GM23248 (cell line): ENCODE measurements around the gene SLC24A4. TPM values are rescaled to one million over a fixed set of nuclear protein-coding genes. Genes with fewer than 3 reads are reported as not detected.

Source experiments
- DNase-seq: peaks from one replicate; pipeline ENCODE4 v3.0.0-alpha.2; 2015
- H2AFZ ChIP-seq: fragments of 200-600 bp; sonication (generic); 2 replicates; pipeline ENCODE4 v1.6.1; 2016; ENCODE audit warnings: antibody characterized with exemption
- H3F3A ChIP-seq: fragments of 200-600 bp; sonication (generic); 2 replicates; pipeline ENCODE4 v1.6.1; 2016; ENCODE audit warnings: mild to moderate bottlenecking, antibody characterized with exemption, mixed run types; ENCODE audit not compliant: insufficient read depth
- H3K27ac ChIP-seq: fragments of 200-600 bp; sonication (generic); 2 replicates; pipeline ENCODE4 v1.5.1; 2016; ENCODE audit warnings: mild to moderate bottlenecking
- H3K27me3 ChIP-seq: fragments of 200-600 bp; sonication (generic); replicated peaks from 2 replicates; pipeline ENCODE4 v1.6.1; 2016; ENCODE audit warnings: mild to moderate bottlenecking; ENCODE audit not compliant: insufficient read depth
- H3K36me3 ChIP-seq: fragments of 200-600 bp; sonication (generic); 2 replicates; pipeline ENCODE4 v1.6.1; 2016; ENCODE audit warnings: low read depth, mild to moderate bottlenecking
- H3K4me1 ChIP-seq: fragments of 200-600 bp; sonication (generic); 2 replicates; pipeline ENCODE4 v1.6.1; 2016; ENCODE audit warnings: mild to moderate bottlenecking; ENCODE audit not compliant: insufficient read depth
- H3K4me2 ChIP-seq: fragments of 200-600 bp; sonication (generic); one replicate; pipeline ENCODE4 v1.6.1; 2016; ENCODE audit warnings: mild to moderate bottlenecking; ENCODE audit not compliant: unreplicated experiment
- H3K4me3 ChIP-seq: fragments of 200-600 bp; sonication (generic); 2 replicates; pipeline ENCODE4 v1.5.1; 2016; ENCODE audit warnings: mild to moderate bottlenecking
- H3K79me2 ChIP-seq: fragments of 200-600 bp; sonication (generic); 2 replicates; pipeline ENCODE4 v1.6.1; 2016; ENCODE audit warnings: mild to moderate bottlenecking; ENCODE audit not compliant: insufficient read depth
- H3K9ac ChIP-seq: fragments of 200-600 bp; sonication (generic); 2 replicates; pipeline ENCODE4 v1.6.1; 2016; ENCODE audit warnings: mild to moderate bottlenecking
- H3K9me2 ChIP-seq: fragments of 200-600 bp; sonication (generic); 2 replicates; pipeline ENCODE4 v1.6.1; 2016; ENCODE audit warnings: mixed run types, mild to moderate bottlenecking, moderate library complexity; ENCODE audit not compliant: insufficient read depth
- H3K9me3 ChIP-seq: fragments of 200-600 bp; sonication (generic); one replicate; pipeline ENCODE4 v1.6.1; 2017; ENCODE audit warnings: low read depth
- H4K20me1 ChIP-seq: fragments of 200-600 bp; sonication (generic); 2 replicates; pipeline ENCODE4 v1.6.0; 2016; ENCODE audit not compliant: insufficient read depth
- EZH2 ChIP-seq: fragments of 200-600 bp; sonication (generic); IDR thresholded peaks from 2 replicates; pipeline ENCODE4 v1.6.1; 2018; ENCODE audit warnings: antibody characterized with exemption, mild to moderate bottlenecking; ENCODE audit not compliant: insufficient read depth, poor library complexity, severe bottlenecking
- EZH2phosphoT487 ChIP-seq: fragments of 200-600 bp; sonication (generic); IDR thresholded peaks from 2 replicates; pipeline ENCODE4 v1.6.1; 2018; ENCODE audit warnings: antibody characterized with exemption, moderate library complexity, mild to moderate bottlenecking, low read depth; ENCODE audit not compliant: insufficient read depth
- WGBS, 2 experiments: methylation state at CpG; one replicate each; pipeline ENCODE4 v1.1.6; 2015 to 2017; ENCODE audit warnings: low lambda C conversion rate in 2 of 2, low coverage in 1 of 2; ENCODE audit errors: missing lambda C conversion rate in 2 of 2; 5-methylcytosine and 5-hydroxymethylcytosine counted together
- in situ Hi-C: fragments of 300-500 bp; cut with MboI; formaldehyde crosslinking; loops from 2 replicates; pipeline ENCODE4 v1.15.0; 2020
- polyA plus RNA-seq: library from polyadenylated mRNA; unstranded; fragments of >200 nt; fragmentation: Nextera tagmentation; extraction: Ambion mirVana; gene quantifications from 2 replicates; pipeline ENCODE4 v1.2.1, GENCODE V29; 2016
- total RNA-seq: library from RNA; depleted of rRNA; stranded (reverse); fragments of >200 nt; shearing (Covaris generic); gene quantifications from 2 replicates; pipeline ENCODE4 v1.2.3, GENCODE V29; 2014

Gene SLC24A4
- total and polyA plus RNA-seq, 2 experiments from 2014 or later = not detected

DNA sequence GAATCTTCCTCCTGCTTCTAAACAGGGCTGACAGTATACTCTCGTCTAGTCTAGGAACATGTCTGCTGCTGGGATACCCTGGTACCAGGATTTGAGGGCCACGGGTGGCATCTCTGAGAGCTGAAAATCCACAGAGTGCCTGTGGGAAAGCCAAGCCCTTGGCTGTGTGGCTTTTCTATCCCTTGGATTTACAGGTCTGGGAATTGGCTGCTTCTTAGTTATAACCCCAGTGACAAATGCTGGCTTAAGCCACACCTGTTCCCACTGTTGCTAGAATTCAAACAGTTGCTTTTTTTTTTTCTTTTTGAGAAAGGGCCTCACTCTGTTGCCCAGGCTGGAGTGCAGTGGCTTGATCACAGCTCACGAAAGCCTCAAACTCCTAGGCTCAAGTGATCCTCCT lies 176.3 kb downstream of the SLC24A4 start:
- Histone ChIP-seq H3K4me3 (no peak overlapping the region), H3K79me2 (no peaks in the 10 kb centered on the region), H3K9ac (no peak overlapping the region), H3K36me3 (no peaks in the 10 kb centered on the region), H4K20me1 (no peaks in the 10 kb centered on the region), H3K27ac (no peak overlapping the region), H3K9me2 (no peaks in the 10 kb centered on the region), H3K27me3 (no peaks in the 10 kb centered on the region), H3F3A (peaks cover 34% of the 10 kb centered on the region), H3K4me2 (no peak overlapping the region), H2AFZ (no peak overlapping the region), H3K4me1 (peaks cover 36% of the 10 kb centered on the region), H3K9me3 (no peaks in the 10 kb centered on the region)
- TF ChIP-seq EZH2 = no peak
- TF ChIP-seq EZH2phosphoT487 = no peak
- in situ Hi-C loops = no loop called here
- DNase-seq = no peak
- WGBS, 2 experiments = 89 to 98% methylated on average over 3 of the region's 3 CpGs

- Histone ChIP-seq H3K9ac (no peak overlapping the region), H3K27me3 (no peaks in the 10 kb centered on the region), H4K20me1 (no peaks in the 10 kb centered on the region), H3K4me2 (no peak overlapping the region), H3K4me3 (no peak overlapping the region), H3K9me3 (no peaks in the 10 kb centered on the region), H3K79me2 (no peaks in the 10 kb centered on the region), H3K4me1 (peaks cover 41% of the 10 kb centered on the region), H3K27ac (no peak overlapping the region), H2AFZ (no peak overlapping the region), H3K9me2 (no peaks in the 10 kb centered on the region), H3F3A (peaks cover 42% of the 10 kb centered on the region), H3K36me3 (no peaks in the 10 kb centered on the region)
- 92 to 98% methylated on average over 6 of the region's 6 CpGs for WGBS, 2 experiments
- DNase-seq = no peak
- TF ChIP-seq EZH2phosphoT487 (no peak), EZH2 (no peak)
- in situ Hi-C loops = no loop called here
These were observed 177.6 kb downstream of the SLC24A4 start for GRCh38 chr14:92500491-92500941.

DNA sequence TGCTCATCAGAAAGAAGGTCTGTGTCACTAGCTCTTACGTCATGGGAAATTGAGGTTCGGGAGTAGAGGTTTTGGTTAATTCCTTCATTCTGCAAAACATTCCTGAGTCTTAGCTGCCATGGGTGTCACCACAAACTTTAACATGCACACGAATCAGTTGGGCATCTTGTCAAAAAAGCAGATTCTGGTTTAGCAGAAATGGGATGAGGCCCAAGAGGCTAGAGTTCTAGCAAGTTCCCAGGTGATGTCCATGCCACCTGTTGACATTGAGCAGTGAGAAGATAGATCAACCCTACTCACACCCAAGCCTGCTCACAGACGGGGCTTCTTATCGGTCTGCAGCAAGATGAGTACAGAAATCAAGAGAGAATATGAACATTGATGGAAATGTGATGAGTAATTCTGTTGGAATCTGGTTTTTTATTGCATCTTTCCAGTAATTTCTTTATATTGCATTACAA lies 179.0 kb downstream of the SLC24A4 start:
- Histone ChIP-seq H3K4me1 (peaks cover 41% of the 10 kb centered on the region), H3K27me3 (no peaks in the 10 kb centered on the region), H4K20me1 (no peaks in the 10 kb centered on the region), H2AFZ (no peak overlapping the region), H3K9me3 (no peaks in the 10 kb centered on the region), H3K9me2 (no peaks in the 10 kb centered on the region), H3F3A (peaks cover 42% of the 10 kb centered on the region), H3K4me2 (peak overlapping the region; percentile 21), H3K27ac (peak overlapping the region; percentile 85), H3K79me2 (no peaks in the 10 kb centered on the region), H3K36me3 (no peaks in the 10 kb centered on the region), H3K9ac (no peak overlapping the region), H3K4me3 (no peak overlapping the region)
- WGBS, 2 experiments = 15 to 17% methylated on average over 5 of the region's 5 CpGs
- in situ Hi-C loops = no loop called here
- peak; percentile 87 for DNase-seq
- TF ChIP-seq EZH2 (no peak), EZH2phosphoT487 (no peak)

DNA sequence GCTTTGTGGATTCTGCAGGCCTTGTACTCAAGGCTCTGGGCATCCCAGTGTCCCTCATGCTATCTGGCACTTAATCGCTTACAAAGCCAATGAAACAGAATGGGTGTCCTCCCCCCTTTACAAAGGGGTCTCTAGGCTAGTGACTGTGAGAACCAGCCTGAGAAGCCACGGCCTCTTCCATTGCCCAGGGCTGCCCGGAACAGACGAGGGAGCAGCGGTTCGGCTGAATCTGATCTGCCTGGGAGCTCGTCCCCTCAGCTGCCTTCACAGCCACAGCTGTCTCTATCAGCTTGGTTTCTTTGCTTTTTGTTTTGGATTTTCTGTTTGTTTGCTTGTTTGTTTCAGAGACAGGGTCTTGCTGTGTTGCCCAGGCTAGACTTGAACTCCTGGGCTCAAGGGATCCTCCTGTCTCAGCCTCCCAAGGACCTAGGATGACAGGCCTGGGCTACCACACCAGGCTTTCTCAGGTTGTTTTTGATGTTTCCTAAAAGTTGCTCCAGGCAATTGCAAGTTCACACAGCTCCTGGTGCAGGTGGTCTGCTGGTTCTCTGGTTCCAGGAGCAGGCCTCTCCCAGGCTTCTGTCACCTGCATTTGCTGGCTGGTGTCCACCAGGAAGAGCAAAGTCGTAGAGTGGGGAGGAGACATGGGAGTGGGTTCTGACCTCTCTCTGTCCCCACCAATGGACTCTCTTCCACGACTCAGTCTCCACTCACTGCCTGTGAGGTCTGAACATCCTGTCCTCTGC lies 179.7 kb downstream of the SLC24A4 start:
- in situ Hi-C loops = no loop called here
- H3K9me2 ChIP-seq = no peaks in the 10 kb centered on the region
- peak overlapping the region; percentile 21 for H3K4me2 ChIP-seq
- peak overlapping the region; percentile 85 for H3K27ac ChIP-seq
- no peaks in the 10 kb centered on the region for H3K9me3 ChIP-seq
- H3F3A ChIP-seq = peaks cover 42% of the 10 kb centered on the region
- H2AFZ ChIP-seq = no peak overlapping the region
- H3K9ac ChIP-seq = no peak overlapping the region
- H3K36me3 ChIP-seq = no peaks in the 10 kb centered on the region
- no peaks in the 10 kb centered on the region for H3K27me3 ChIP-seq
- H3K4me1 ChIP-seq = peaks cover 41% of the 10 kb centered on the region
- H3K4me3 ChIP-seq = no peak overlapping the region
- H3K79me2 ChIP-seq = no peaks in the 10 kb centered on the region
- no peaks in the 10 kb centered on the region for H4K20me1 ChIP-seq
- 82 to 85% methylated on average over 9 of the region's 9 CpGs for WGBS, 2 experiments
- no peak for DNase-seq
- no peak for TF ChIP-seq EZH2phosphoT487
- no peak for TF ChIP-seq EZH2
